Measurements from ENCODE around the gene CDH4. TPM values are rescaled to one million over a fixed set of nuclear protein-coding genes. Genes with fewer than 3 reads are reported as not detected.

CDH4 gene
- total RNA-seq, 1 donor from 2014 or later = 2.9 TPM

DNA sequence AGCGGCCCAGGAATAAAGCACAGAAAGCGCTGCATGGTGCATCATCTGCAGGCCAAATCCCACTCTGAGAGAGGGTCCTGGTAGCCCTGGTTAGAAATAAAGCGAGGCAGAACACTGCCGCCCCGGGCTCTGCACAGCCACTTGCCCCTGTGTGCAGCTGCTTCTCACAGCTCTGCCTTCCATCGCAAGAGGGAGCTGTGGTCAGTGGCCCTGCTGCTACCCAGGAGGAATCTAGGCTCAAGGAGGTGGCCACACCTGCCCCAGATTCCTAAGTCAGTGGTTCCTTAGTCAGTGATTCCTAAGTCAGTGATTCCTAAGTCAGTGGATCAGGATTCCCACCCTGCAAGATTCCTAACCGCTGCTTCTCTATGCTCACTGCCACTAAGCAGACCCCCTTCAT, 8.8 kb downstream of the CDH4 start:
- no peak overlapping the region for H3K27ac ChIP-seq
- Mint-ChIP-seq H3K27me3 (ENCODE audit: insufficient read depth, low read depth) (peaks cover 2% of the 10 kb centered on the region), H3K4me1 (peaks cover 16% of the 10 kb centered on the region), H3K27ac (no peak overlapping the region), H3K9me3 (no peaks in the 10 kb centered on the region), H3K4me3 (no peak overlapping the region), H3K36me3 (peaks cover 34% of the 10 kb centered on the region)
- H3K9ac ChIP-seq = no peak overlapping the region
- no peaks in the 10 kb centered on the region for H3K79me2 ChIP-seq (ENCODE audit: low read depth)
- no peak overlapping the region for H3K4me2 ChIP-seq
- TF ChIP-seq EZH2phosphoT487 (IDR thresholded peaks at IDR 0.05) (no peak), EZH2 (IDR thresholded peaks at IDR 0.05) (no peak)
- TF ChIP-seq, protein P1, sequence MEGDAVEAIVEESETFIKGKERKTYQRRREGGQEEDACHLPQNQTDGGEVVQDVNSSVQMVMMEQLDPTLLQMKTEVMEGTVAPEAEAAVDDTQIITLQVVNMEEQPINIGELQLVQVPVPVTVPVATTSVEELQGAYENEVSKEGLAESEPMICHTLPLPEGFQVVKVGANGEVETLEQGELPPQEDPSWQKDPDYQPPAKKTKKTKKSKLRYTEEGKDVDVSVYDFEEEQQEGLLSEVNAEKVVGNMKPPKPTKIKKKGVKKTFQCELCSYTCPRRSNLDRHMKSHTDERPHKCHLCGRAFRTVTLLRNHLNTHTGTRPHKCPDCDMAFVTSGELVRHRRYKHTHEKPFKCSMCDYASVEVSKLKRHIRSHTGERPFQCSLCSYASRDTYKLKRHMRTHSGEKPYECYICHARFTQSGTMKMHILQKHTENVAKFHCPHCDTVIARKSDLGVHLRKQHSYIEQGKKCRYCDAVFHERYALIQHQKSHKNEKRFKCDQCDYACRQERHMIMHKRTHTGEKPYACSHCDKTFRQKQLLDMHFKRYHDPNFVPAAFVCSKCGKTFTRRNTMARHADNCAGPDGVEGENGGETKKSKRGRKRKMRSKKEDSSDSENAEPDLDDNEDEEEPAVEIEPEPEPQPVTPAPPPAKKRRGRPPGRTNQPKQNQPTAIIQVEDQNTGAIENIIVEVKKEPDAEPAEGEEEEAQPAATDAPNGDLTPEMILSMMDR (IDR thresholded peaks at IDR 0.05) = peak; percentile 48
- peaks cover 9% of the 10 kb centered on the region for H3K4me1 ChIP-seq
- DNase-seq (ENCODE audit: low spot score) = peak; percentile 20
- H4K20me1 ChIP-seq (ENCODE audit: low read depth) = peaks cover 8% of the 10 kb centered on the region
- H3F3A ChIP-seq (ENCODE audit: low read depth) = no peaks in the 10 kb centered on the region
- no peaks in the 10 kb centered on the region for H3K36me3 ChIP-seq
- H3K4me3 ChIP-seq = no peak overlapping the region
- peaks cover 7% of the 10 kb centered on the region for H3K27me3 ChIP-seq
- H2AFZ ChIP-seq (replicated peaks) = no peak overlapping the region
- H3K9me3 ChIP-seq (ENCODE audit: low read depth) = no peaks in the 10 kb centered on the region

DNA sequence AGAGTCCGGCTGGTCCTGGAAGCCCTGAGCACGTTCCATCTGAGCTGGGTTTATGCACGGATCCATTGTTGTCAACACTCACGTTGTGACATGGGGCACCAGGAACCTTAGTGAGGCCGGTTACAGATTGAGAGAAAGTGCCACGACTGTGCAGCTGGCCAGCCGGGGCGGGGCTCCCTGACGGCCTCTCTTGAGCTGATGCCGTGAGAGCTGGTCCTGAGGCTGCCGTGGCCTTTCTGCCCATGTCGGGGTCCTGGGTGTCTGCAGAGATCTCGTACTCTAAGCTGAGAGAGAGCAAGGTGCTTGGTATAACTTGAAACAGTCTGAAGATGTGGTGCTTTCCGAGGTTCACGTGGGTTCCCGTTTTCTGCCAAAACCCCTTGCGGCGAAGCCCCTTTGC, 10.0 kb downstream of the CDH4 start:
- H3K27me3 ChIP-seq = no peaks in the 10 kb centered on the region
- no peak overlapping the region for H3K4me3 ChIP-seq
- Mint-ChIP-seq H3K27ac (no peak overlapping the region), H3K27me3 (ENCODE audit: insufficient read depth, low read depth) (peaks cover 2% of the 10 kb centered on the region), H3K4me3 (no peak overlapping the region), H3K4me1 (peaks cover 17% of the 10 kb centered on the region), H3K9me3 (no peaks in the 10 kb centered on the region), H3K36me3 (peaks cover 31% of the 10 kb centered on the region)
- H3K79me2 ChIP-seq (ENCODE audit: low read depth) = no peaks in the 10 kb centered on the region
- no peak overlapping the region for H2AFZ ChIP-seq (replicated peaks)
- peaks cover 12% of the 10 kb centered on the region for H3K4me1 ChIP-seq
- H3K36me3 ChIP-seq = no peaks in the 10 kb centered on the region
- H3K9me3 ChIP-seq (ENCODE audit: low read depth) = no peaks in the 10 kb centered on the region
- no peak overlapping the region for H3K4me2 ChIP-seq
- TF ChIP-seq EZH2phosphoT487 (IDR thresholded peaks at IDR 0.05) = no peak
- peaks cover 9% of the 10 kb centered on the region for H4K20me1 ChIP-seq (ENCODE audit: low read depth)
- no peak for DNase-seq (ENCODE audit: low spot score)
- no peak overlapping the region for H3K27ac ChIP-seq
- no peak overlapping the region for H3K9ac ChIP-seq
- no peaks in the 10 kb centered on the region for H3F3A ChIP-seq (ENCODE audit: low read depth)

DNA sequence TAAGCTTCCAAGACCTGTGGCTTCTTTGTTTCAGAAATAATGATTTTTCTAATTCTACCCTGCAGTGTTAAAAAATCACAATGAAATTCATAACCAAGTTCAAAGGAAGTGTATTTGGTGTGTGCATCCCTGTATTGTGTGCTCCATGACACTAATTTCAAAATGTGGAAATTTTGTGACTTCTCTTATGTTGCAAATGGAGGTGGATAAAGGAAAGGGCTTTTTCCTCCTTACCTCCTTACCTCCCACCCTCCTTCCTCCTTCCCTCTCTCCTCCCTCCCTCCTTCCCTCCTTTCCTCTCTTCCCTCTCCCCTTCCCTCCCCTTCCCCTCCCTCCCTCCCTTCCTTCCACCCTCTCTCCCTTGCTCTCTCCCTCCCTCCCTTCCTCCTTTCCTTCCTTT, 10.5 kb downstream of the CDH4 start:
- Mint-ChIP-seq H3K9me3 (no peaks in the 10 kb centered on the region), H3K27ac (no peak overlapping the region), H3K27me3 (ENCODE audit: insufficient read depth, low read depth) (peaks cover 2% of the 10 kb centered on the region), H3K4me3 (no peak overlapping the region), H3K4me1 (peaks cover 20% of the 10 kb centered on the region), H3K36me3 (peaks cover 28% of the 10 kb centered on the region)
- H3K27ac ChIP-seq = no peak overlapping the region
- no peak overlapping the region for H3K4me3 ChIP-seq
- no peaks in the 10 kb centered on the region for H3K9me3 ChIP-seq (ENCODE audit: low read depth)
- H3K79me2 ChIP-seq (ENCODE audit: low read depth) = no peaks in the 10 kb centered on the region
- no peaks in the 10 kb centered on the region for H3F3A ChIP-seq (ENCODE audit: low read depth)
- H3K27me3 ChIP-seq = no peaks in the 10 kb centered on the region
- H3K4me1 ChIP-seq = peaks cover 12% of the 10 kb centered on the region
- DNase-seq (ENCODE audit: low spot score) = no peak
- TF ChIP-seq, protein P1 (IDR thresholded peaks at IDR 0.05) = no peak
- no peak for TF ChIP-seq EZH2phosphoT487 (IDR thresholded peaks at IDR 0.05)
- no peak for TF ChIP-seq EZH2 (IDR thresholded peaks at IDR 0.05)
- no peak overlapping the region for H3K9ac ChIP-seq
- H4K20me1 ChIP-seq (ENCODE audit: low read depth) = peaks cover 11% of the 10 kb centered on the region
- H2AFZ ChIP-seq (replicated peaks) = no peak overlapping the region
- H3K4me2 ChIP-seq = no peak overlapping the region
- no peaks in the 10 kb centered on the region for H3K36me3 ChIP-seq

DNA sequence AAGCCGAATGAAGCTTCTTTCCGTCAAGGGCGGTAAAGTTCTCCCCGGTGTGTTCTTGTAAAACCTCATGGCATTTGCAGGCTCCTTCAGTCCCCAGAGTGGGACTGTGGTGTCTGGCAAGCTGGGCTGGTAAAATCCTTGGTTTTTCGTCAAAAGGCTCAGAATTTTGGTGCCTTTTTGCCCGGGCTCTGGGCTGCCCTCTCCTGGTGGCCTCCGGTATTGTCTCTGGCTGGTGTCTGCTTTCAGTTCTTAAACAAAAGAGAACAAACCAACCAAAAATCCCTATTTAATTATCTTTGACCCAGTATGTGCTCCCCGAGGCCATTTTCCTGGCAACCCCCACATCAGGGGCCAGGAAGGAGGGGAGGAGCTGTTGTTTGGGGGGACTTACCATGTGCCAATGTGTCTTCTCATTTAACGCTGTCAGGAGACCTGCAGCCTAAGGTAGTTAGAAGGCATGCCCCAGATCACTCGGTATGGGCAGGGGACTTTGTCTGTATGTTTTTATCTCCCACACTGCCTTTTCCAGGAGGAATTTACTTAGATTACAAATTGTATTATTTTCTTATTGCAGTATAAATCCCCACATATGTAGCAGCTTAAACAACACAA, 11.1 kb downstream of the CDH4 start:
- DNase-seq (ENCODE audit: low spot score) = peak; percentile 26
- Mint-ChIP-seq H3K9me3 (no peaks in the 10 kb centered on the region), H3K27me3 (ENCODE audit: insufficient read depth, low read depth) (peaks cover 2% of the 10 kb centered on the region), H3K4me1 (peaks cover 20% of the 10 kb centered on the region), H3K4me3 (no peak overlapping the region), H3K27ac (peak overlapping the region; percentile 62), H3K36me3 (peaks cover 25% of the 10 kb centered on the region)
- Histone ChIP-seq H3K9ac (no peak overlapping the region), H3K4me1 (peaks cover 12% of the 10 kb centered on the region), H3K36me3 (no peaks in the 10 kb centered on the region), H3K9me3 (ENCODE audit: low read depth) (no peaks in the 10 kb centered on the region), H3K27ac (no peak overlapping the region), H3K27me3 (no peaks in the 10 kb centered on the region), H2AFZ (replicated peaks) (no peak overlapping the region), H3K79me2 (ENCODE audit: low read depth) (no peaks in the 10 kb centered on the region), H3F3A (ENCODE audit: low read depth) (no peaks in the 10 kb centered on the region), H3K4me3 (no peak overlapping the region), H4K20me1 (ENCODE audit: low read depth) (peaks cover 11% of the 10 kb centered on the region), H3K4me2 (no peak overlapping the region)
- TF ChIP-seq EZH2phosphoT487 (IDR thresholded peaks at IDR 0.05) = no peak
- TF ChIP-seq, protein P1 (IDR thresholded peaks at IDR 0.05) = peak; percentile 80

Data from neural progenitor cell (in vitro differentiated cells).